Measurements from ENCODE around the gene PTPN14.

GRCh38 chr1:214318356-214318755 is 233.0 kb downstream of the PTPN14 start:
- TF ChIP-seq, protein P1, sequence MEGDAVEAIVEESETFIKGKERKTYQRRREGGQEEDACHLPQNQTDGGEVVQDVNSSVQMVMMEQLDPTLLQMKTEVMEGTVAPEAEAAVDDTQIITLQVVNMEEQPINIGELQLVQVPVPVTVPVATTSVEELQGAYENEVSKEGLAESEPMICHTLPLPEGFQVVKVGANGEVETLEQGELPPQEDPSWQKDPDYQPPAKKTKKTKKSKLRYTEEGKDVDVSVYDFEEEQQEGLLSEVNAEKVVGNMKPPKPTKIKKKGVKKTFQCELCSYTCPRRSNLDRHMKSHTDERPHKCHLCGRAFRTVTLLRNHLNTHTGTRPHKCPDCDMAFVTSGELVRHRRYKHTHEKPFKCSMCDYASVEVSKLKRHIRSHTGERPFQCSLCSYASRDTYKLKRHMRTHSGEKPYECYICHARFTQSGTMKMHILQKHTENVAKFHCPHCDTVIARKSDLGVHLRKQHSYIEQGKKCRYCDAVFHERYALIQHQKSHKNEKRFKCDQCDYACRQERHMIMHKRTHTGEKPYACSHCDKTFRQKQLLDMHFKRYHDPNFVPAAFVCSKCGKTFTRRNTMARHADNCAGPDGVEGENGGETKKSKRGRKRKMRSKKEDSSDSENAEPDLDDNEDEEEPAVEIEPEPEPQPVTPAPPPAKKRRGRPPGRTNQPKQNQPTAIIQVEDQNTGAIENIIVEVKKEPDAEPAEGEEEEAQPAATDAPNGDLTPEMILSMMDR (IDR thresholded peaks at IDR 0.05; ENCODE audit: low read length) = no peak
- TF ChIP-seq EZH2 (optimal IDR thresholded peaks at IDR 0.05; ENCODE audit: low read depth, low read length) = no peak
- no peak for TF ChIP-seq EZH2phosphoT487 (IDR thresholded peaks at IDR 0.05; ENCODE audit: low read length)
